ENCODE results near the gene NDUFB6.
A peak's percentile ranks its signal among the peaks of the same experiment; 100 is the strongest.
"Not testable (repeated sequence)": the region's sequence is repeated elsewhere in the genome, so short reads cannot be mapped to it uniquely, and the experiment has no call there.

NDUFB6 gene

DNA sequence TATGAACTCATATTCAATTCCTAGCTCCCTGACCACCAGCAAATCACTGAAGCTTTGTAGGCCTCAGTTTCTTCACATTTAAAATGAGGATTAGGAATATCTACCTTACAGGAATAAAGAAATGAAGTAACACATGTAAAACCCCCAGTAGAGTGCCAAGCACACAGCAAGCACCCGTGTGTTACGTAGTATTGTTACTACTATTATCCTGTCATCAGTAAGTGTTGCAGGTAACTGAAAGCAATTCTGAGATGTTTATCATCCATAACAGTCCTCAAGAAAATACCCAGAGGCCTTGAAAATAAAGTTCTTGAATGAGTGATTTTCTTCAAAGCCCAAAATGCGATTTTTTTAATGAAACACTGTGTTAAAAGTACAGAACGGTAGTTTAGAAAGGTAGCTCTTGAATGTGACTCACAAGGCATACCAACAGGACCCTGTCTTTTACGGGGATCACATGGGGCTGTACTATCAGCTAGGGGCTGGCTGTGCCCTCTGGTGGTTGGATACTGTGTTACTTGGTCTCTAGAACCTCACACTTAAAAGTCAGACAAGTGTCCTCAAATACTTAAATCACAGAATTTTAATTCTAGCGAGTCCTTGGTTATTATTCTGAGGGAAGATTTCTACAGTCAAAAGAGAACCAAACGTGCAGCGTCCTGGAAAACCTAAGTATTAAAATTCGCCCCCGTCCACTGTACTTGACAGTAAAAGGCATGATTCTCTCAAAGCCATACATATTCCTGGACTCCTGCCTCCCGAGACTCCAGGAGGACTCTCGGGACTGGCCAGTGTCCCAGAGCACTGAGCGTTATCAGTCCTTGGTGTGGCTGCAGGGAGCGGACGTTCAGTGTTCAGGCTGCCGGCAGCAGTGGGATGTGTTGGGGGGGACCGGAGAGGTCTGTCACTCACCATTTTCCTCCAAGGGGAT lies 725 bp downstream of the NDUFB6 start:
- FAIRE-seq = no peak
- DNase-seq (ENCODE audit: low spot score) = peak; percentile 51

DNA sequence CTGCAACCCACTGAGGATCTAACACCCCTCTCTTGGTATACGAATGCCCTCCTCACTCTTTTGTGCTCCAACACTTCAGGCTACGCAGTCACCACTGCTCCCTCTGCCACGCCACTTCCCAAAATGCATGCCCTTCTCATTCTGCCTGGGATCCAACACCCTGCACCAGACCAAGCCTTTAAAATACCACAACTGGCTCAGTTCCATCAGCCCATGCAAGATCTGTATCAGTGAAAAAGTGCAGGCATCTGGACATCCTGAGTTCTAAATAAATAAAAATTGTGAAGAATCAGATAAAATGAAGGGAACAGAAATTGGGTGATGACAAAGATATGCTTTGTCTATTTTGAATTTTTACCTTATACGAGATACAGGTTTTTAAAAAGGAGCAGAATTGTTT lies 2.7 kb downstream of the NDUFB6 start:
- FAIRE-seq = no peak
- no peak for DNase-seq (ENCODE audit: low spot score)

DNA sequence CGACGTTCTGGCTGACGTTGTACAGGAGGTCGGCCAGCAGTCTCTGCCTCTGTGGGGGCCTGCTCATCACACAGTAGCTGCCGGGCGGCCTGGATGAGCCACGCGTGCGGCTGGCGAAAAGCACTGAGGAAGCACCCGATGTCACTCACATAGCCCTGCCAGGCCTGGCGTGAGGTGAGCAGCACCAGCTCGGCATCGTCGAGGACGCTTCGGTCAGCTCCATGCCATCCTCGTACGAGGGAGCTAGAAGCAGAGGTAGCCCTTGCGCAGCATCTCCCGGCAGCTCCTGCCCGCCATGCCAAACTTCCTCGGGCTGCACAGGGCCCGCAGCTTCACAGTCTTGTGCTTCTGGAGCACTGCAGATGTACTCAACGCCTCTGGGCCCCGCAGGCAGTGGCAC lies 6.2 kb downstream of the NDUFB6 start:
- DNase-seq (ENCODE audit: low spot score) (no peak), FAIRE-seq (no peak)

DNA sequence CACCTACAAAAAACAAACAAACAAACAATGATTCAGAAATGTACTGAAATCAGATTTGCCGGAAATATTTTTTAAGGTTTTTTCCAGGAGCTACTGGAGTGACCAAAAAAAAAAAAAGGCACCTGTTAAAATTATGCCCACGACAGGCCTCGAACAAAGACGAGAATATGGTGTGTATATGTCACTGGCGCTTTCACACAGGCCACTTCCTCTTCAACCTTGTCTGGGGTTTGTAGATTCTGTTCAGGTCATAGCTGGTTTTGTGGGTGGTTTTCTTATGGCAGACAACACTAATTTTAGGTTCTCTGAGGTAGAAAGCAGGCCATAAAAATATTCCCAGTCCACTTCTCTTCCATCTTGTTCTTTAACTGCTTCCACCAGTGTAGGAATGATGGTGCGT lies 7.0 kb downstream of the NDUFB6 start:
- no peak for FAIRE-seq
- DNase-seq (ENCODE audit: low spot score) = no peak

DNA sequence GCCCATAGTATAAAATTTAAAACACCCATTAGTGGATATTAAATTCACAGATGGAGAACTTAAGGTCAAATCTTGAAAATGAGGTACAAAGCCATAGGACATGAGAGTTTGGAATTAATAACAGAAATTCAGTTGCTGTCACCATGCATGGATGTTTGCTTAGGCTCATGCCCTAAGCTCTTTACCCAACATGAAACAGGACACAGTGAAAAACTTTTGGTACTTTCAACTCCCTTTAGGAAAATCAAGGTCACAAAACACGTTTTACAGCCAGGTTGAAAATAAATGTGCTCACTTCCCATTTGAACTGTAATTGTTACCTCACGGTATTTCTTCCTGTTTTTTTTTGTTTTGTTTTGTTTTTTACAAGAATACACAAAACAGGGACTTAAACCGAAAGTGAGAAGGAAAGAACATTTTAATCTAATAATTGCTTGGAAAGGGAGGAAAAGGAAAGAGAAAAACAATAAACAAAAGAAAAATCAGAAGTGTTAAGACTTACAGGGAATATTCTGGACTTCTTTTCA lies 14.5 kb downstream of the NDUFB6 start:
- DNase-seq (ENCODE audit: low spot score) (no peak), FAIRE-seq (no peak)

DNA sequence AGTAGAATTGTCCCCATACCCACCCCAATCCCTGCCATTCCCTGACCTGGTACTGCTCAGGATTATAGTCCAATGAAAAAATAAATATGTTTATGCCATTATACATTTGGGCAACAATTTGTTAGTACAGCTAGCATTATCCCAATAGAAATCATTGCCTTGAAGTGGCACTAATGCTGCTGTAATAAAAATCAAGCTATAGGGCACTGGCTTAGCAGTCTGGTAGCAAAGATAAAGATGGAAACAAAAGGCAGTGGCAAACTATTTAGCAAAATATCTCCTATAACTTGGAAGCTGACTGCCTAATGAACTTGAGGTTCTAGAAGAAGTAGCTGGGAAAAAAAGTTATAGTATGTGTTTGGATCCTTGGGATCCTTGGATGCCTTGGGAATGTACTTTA lies 18.4 kb downstream of the NDUFB6 start:
- DNase-seq (ENCODE audit: low spot score) = no peak
- FAIRE-seq = no peak

DNA sequence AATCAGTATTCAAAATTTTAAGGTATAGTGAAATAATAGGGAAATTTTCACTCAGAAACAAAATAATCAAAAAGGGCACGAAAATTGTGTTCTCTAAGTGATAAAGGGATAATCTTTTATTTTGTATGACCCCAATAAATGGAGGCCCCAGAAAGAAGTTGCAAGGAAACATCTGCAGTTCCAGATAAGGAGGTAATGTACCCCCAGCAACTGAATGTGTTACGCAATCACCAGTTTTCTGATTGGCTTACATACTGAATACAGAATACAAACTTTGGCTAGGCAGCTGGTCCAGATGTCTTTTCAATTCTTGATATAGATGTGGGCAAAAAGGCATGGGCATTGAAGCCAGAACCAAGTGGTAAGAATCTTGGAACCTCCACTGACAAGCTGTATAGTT lies 18.9 kb downstream of the NDUFB6 start:
- FAIRE-seq = no peak
- DNase-seq (ENCODE audit: low spot score) = no peak

DNA sequence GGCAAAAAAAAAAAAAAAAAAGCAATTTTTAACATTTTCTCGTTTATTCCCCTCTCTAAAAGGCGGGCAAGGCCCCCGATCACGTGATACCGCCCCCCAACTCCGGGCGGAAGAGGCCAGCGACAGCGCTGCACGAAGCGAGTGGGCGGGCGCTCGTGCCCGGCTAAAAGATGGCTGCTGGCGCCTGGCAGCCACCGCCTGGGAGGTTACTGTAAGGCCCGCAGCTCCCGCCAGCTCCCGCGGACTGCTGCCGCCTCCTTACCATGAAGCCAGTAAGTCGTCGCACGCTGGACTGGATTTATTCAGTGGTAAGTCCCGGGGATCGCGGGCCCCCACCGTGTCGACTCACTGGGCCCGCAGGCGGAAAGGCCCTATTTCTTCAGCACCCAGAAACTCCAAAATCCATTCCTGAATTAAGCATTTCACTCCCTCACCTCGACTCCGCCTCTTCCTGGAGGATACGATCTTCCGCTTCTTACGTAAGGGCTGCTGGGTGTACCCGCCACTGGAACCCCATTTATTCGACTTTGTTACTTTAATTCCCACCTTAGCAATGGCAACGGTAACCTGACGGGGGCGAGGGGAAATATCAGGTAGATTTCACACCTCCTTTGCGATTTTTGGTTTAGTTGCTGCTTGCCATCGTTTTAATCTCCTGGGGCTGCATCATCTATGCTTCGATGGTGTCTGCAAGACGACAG lies 20.6 kb downstream of the NDUFB6 start, which contains the start of the genes SMIM27 and TOPORS:
Gene SMIM27 (plus strand): TSS at position 156 of the 701 bp plus-strand sequence. CDS start 108 bp downstream, at position 264.
Gene TOPORS (minus strand): TSS at position 415 of the 701 bp plus-strand sequence. CDS start 150 bp downstream, at position 265.
- no peak for FAIRE-seq

DNA sequence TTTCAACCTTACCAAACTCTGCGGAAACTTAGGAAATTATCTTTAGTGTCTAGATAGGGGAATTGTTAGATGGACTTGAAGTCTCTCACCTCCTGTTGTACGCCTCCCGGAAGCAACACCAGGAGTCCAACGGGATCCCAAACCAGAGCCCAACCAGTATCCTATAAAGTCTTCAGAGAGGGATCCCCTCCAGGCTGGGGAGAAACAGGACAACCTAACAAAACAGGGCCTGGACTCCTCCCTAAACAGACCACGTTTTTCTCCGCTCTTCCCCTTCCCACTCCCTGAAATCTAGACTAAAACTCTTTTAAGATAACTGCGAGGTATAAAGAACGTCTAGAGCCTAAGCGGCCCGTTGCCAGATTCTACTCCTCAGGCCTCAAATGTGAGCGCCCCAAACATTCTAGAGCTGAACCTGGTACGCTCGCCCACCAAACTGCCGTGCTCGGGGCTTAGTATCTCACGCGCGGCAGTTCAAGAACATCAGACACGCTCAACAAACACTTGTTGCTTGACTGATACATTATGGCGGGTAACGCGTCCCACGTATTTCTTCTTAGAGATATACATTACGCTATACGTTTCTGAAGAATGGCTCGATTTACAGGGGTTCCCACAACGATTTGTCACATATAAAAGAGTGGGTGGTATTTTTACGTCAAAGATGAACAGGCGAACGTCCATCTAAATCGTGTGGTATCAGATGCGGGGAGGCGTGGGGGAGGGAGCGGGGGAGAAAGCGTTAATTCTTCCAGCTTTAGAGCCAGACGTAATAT lies 21.5 kb downstream of the NDUFB6 start:
- DNase-seq (ENCODE audit: low spot score) (peak; percentile 30), FAIRE-seq (no peak)

More for the DNA sequence above, 20.6 kb downstream of the NDUFB6 start, which contains the start of the genes SMIM27 and TOPORS:
- DNase-seq (ENCODE audit: low spot score) = peak; percentile 66

DNA sequence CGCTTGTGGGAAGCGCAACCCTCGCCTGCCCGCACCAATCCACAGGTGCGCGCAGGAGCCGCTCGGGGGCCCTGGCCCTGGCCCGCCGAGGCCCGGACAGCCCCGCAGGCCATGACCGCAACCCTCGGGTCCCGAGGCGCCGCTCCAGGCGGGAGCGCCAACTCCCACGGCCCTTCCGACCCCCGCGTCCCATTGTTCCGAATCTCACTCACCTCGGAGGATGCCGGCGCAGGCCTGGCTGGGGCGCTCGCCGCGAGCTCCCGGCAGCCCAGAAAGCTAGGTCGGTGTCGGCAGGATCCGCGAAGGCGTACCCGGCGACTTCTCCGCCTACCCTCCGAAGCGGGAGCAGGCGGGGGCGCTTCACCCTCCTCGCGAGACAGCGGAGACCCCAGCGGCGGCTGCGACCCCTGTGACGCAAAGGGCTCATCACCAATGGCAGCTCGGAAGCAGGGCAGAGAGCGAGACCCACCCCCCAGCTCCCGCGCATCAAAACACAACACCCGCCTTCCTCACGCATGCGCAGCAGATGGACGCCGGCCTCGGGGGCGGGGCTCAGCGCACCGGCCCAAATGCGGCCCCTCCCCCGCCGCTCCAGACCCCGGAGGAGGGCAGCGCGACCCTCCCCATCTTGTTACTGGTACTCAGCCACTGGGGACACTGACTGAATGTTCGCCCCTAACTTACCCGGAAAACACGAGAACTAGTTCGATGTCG lies 22.2 kb downstream of the NDUFB6 start:
- FAIRE-seq = no peak

DNA sequence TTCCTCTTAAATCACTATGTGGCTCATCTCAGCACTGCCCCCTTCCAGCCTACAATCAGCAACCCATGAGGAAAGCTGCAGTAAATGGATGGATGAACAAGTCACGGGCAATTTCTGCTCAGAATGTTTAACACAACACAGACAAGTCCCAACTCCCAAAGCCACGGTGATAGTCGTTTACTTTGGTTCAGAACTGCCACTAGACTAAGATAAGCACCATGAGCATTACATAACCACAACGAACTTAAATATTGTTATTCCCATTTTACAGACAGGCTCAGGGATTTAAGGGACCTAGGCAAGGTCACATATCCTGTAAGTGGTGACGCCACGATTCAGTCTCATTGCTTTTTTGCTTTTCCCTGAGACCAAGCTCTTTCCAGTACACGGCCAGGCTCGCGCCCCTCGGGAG lies 22.8 kb downstream of the NDUFB6 start:
- DNase-seq (ENCODE audit: low spot score) = no peak
- no peak for FAIRE-seq

More for the DNA sequence above, 22.2 kb downstream of the NDUFB6 start:
- peak; percentile 75 for DNase-seq (ENCODE audit: low spot score)

DNA sequence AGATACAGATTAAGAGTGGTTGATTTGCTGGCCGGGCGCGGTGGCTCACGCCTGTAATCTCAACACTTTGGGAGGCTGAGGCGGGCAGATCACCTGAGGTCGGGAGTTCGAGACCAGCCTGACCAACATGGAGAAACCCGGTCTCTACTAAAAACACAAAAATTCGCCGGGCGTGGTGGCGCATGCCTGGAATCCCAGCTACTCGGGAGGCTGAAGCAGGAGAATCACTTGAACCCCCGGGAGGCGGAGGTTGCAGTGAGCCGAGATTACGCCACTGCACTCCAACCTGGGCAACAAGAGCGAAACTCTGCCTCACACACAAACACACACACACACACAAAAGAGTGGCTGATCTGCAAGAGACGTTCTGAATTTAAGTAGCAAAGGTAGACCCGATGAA lies 24.7 kb downstream of the NDUFB6 start:
- FAIRE-seq; DNase-seq (ENCODE audit: low spot score): not testable (repeated sequence)

DNA sequence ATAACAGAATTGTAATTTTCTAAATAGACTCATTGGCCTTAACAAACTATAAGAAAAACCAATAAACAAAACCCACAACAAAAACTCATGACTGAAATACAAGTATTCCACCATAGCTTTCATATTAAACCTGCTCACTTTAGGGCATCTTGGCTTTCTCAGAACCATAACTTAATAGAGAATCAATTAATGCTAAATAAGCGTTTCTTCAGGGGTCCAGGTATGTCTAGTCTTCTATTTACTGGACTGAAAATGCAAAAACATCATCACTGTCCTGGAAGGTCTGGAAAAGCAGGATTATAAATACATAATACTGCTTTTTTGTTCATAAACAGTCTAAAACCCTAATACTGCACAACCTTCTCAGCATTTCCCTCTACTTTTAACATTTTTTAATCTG lies 27.1 kb downstream of the NDUFB6 start:
- FAIRE-seq (no peak), DNase-seq (ENCODE audit: low spot score) (no peak)

DNA sequence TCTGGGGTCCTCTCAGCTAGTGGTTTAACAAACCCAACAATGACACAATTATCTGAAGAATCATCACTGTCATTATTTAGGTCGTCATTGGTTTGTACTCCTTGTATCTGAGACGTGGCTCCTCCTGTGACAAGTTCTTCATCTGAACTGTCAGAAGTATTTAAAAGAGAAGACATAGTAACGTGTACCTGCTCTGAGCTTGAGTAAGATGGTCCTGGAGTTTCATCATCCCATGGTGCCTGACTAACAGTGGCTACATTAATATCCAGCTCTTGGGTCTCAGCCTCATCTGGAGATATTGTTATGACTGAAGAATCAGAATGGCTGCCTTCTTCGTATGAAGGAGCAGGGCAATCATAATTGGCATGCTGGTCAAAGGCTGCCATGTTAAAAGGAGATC lies 29.9 kb downstream of the NDUFB6 start:
- DNase-seq (ENCODE audit: low spot score) = no peak

DNA sequence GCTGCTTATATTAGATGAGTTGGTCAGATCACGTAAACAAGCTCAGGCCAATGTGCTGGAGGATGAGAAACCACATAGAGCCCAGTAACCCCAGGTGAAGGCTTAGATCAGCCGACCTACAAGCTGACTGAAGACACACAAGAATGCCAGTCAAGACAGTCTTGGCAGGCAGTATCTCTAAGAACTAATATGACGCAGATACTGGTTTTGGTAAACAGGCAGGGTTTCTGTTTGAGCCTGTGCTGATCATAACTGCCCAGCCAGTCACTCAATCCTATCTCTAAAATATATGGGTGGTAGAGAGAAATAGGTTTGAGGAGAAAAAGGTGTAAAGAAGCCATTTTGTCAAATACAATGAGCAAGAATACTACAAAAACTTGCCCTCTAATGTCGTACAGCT lies 39.1 kb downstream of the NDUFB6 start:
- FAIRE-seq (no peak), DNase-seq (ENCODE audit: low spot score) (no peak)

More for the DNA sequence above, 29.9 kb downstream of the NDUFB6 start:
- FAIRE-seq = no peak

DNA sequence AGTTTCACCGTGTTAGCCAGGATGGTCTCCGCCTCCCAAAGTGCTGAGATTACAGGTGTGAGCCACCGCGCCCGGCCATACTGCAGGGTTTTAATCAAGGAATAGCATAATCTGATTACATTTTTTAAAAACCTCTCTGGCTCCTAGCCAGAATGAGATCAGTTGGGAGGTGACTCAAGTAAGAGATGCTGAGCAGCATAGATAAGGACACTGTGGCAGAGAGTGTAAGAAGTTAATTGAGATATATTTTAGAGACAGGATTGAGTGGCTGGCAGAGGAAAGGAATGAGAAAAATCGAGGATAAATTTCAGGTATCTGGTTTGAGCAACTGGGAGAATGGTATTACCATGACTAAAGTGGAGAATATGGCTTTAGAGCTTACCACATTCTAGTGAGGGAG lies 39.6 kb downstream of the NDUFB6 start:
- no peak for FAIRE-seq

DNA sequence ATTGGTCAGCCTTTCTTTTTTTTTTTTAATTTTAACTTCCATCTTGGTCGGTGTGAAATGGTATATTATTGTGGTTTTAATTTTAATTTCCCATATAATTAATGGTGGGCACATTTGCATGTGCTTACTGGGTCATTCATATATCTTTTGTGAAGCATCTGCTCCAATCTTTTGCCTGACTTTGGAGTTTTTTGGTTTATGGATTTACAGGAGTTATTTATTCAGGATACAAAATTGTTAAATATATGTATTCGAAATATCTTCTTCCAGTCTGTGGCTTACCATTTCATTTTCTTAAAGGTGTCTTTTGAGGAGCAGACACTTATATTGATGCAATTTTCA lies 46.3 kb downstream of the NDUFB6 start:
- no peak for FAIRE-seq
- DNase-seq (ENCODE audit: low spot score) = no peak

More for the DNA sequence above, 39.6 kb downstream of the NDUFB6 start:
- no peak for DNase-seq (ENCODE audit: low spot score)

DNA sequence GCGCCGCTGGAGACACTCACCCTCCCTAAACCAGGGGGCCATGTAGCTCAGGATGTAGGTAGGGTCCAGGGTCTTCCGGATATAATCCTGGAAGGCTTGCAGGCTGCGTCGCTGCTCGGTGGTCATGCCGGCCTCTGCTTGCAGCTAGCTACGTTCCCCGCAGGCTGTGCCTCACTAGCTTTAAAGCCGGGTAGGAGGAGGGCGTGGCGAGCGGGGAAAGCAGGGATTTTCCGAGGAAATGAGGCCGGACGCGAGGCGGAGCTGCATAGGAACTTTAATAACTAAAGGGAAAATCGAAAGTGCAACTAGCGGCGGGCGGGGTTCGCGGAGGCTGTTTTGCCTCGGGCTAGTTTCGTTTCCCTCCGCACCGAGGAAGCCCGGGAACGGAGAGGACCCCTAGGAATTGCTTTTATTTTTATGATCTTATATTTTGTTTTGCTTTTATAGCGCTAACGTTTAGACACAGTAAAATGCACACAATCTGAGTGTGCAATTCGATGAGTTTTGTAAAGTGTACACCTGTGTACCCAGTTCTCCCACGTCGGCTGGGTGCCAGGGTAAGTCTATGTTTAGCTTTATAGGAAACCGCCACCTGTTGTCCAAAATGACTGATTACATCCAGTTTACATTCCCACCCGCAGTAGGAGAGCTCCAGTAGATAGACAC lies 46.8 kb downstream of the NDUFB6 start, which contains the start of gene RIGI:
Gene RIGI (minus strand): TSS at position 156 of the 666 bp plus-strand sequence. CDS start 30 bp downstream, at position 126.
- FAIRE-seq (peak; percentile 82), DNase-seq (ENCODE audit: low spot score) (peak; percentile 80)

DNA sequence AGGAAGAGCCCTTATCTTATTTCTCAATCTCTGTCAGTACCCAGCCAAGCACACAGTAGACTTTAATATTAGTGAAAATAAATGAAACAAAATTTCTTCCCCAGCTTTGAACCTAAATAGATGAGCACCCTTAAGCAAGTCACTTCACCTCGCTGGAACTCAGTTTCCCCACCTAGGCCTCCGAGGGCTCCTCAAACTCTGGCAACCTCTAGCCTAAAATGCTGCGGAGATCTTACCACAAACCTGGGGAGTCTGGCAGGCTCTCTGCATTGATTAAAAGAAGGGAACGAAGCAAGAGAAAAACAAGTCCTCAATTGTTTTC lies 47.3 kb downstream of the NDUFB6 start:
- DNase-seq (ENCODE audit: low spot score) (no peak), FAIRE-seq (no peak)
